Activated T-cell treated with anti-CD3 and anti-CD28 coated beads, Interleukin-2, amount 50 U/mL, for 72 hours (primary cell): Measurements from ENCODE around the gene MFSD6L. TPM values are rescaled to one million over a fixed set of nuclear protein-coding genes. Genes with fewer than 3 reads are reported as not detected.

Experiments
- ATAC-seq, 2 donors: fragments of 150-1000 bp; cut with Tn5 transposase; replicated peaks in 1 of 2; 2 replicates each; pipeline ENCODE4 v1.10.0; 2021; ENCODE audit warnings: moderate library complexity in 2 of 2, mild to moderate bottlenecking in 1 of 2
- DNase-seq, 2 donors: peaks; one replicate each; pipeline ENCODE4 v3.0.0; 2021 to 2022; ENCODE audit warnings: mixed read lengths in 1 of 2
- H3K27ac Mint-ChIP-seq: one replicate; pipeline ENCODE4 v1.8.0; 2022; ENCODE audit warnings: mild to moderate bottlenecking, moderate library complexity, mixed read lengths
- H3K27me3 Mint-ChIP-seq: one replicate; pipeline ENCODE4 v1.8.0; 2022; ENCODE audit warnings: low read depth, mixed read lengths
- H3K36me3 Mint-ChIP-seq, 2 donors: one replicate each; pipeline ENCODE4 v1.8.0; 2022; ENCODE audit warnings: mixed read lengths in 2 of 2, mild to moderate bottlenecking in 1 of 2; ENCODE audit not compliant: insufficient read depth in 2 of 2
- H3K4me1 Mint-ChIP-seq: one replicate; pipeline ENCODE4 v1.8.0; 2022; ENCODE audit warnings: low read depth, mixed read lengths
- H3K4me3 Mint-ChIP-seq, 2 donors: one replicate each; pipeline ENCODE4 v1.8.0; 2022; ENCODE audit warnings: mild to moderate bottlenecking in 2 of 2, mixed read lengths in 2 of 2, moderate library complexity in 2 of 2
- H3K9me3 Mint-ChIP-seq, 2 donors: one replicate each; pipeline ENCODE4 v1.8.0; 2022; ENCODE audit warnings: mixed read lengths in 2 of 2
- total RNA-seq, 2 donors: library from RNA; stranded (reverse); gene quantifications; one replicate each; pipeline ENCODE4 v1.2.3, GENCODE V29; 2022

MFSD6L gene
- total RNA-seq, 2 donors from 2014 or later: 0.10 to 0.14 TPM

- ATAC-seq (no peak), DNase-seq (no peak)
- Mint-ChIP-seq H3K27ac (no peak overlapping the region), H3K4me1 (no peaks in the 10 kb centered on the region), H3K27me3 (peaks cover 6% of the 10 kb centered on the region), H3K36me3 (no peaks in the 10 kb centered on the region), H3K9me3 (peaks cover 0 to 2% of the 10 kb centered on the region in 2 donors), H3K4me3 (no peak overlapping the region)
Observed at GRCh38 chr17:8762012-8762411, 37.2 kb downstream of the MFSD6L start.

DNA sequence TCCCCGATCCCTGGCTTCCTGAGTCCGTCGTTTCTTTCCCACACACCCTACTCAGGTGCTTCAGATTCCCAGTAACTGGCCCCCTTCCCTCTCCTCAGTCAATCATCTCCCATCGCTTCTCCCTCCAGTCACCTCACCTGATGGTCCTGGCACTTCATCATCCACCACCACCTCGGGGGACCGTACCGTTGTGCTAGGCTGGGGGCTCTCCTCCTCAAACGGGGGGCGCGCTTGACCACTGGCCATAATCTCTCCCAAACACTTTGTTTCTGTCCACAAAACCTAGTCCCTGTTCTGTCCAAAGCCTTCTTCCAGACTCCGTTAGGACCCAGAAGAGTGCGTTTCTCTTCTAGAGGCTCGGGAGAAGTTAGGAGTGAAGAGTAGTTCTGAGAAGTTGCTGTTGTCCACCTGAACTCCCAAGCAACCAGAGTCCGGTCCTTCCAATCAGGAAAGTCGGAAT is 41.0 kb downstream of the MFSD6L start, which contains the start of gene SPDYE4:
Gene SPDYE4 (minus strand): TSS at position 410 of the 460 bp plus-strand sequence. CDS start 164 bp downstream, at position 246.
- Mint-ChIP-seq H3K9me3 (peaks cover 0 to 2% of the 10 kb centered on the region in 2 donors), H3K4me3 (no peak within 1 kb of the TSS), H3K27ac (no peak within 1 kb of the TSS), H3K4me1 (no peaks in the 10 kb centered on the region), H3K36me3 (no peaks in the 10 kb centered on the region), H3K27me3 (peaks cover 24% of the 10 kb centered on the region)
- DNase-seq: no peak
- ATAC-seq: no peak

DNA sequence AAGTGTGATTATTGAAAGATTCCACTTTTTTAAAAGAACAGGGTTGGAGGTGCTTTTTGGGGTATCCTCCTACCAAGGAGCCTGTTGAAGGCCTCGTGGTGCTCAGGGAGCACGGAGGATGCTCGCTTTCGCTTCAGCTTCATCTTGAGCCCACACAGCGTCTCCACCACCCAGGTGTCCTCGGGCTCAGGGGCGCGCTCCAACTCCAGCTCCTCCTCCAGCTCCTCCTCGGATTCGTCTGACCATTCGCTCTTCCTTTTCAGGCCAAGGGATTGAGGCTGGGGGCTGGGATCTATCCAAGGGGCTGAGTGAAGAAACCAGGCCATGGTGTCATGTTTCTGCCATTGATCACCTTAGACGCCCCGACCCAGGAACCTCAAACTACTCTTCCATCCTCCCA is 42.0 kb downstream of the MFSD6L start:
- no peak for ATAC-seq
- no peaks in the 10 kb centered on the region for H3K36me3 Mint-ChIP-seq
- H3K9me3 Mint-ChIP-seq: peaks cover 0 to 2% of the 10 kb centered on the region in 2 donors
- H3K27me3 Mint-ChIP-seq: peaks cover 24% of the 10 kb centered on the region
- H3K4me3 Mint-ChIP-seq: no peak overlapping the region
- no peak overlapping the region for H3K27ac Mint-ChIP-seq
- H3K4me1 Mint-ChIP-seq: no peaks in the 10 kb centered on the region
- no peak for DNase-seq

DNA sequence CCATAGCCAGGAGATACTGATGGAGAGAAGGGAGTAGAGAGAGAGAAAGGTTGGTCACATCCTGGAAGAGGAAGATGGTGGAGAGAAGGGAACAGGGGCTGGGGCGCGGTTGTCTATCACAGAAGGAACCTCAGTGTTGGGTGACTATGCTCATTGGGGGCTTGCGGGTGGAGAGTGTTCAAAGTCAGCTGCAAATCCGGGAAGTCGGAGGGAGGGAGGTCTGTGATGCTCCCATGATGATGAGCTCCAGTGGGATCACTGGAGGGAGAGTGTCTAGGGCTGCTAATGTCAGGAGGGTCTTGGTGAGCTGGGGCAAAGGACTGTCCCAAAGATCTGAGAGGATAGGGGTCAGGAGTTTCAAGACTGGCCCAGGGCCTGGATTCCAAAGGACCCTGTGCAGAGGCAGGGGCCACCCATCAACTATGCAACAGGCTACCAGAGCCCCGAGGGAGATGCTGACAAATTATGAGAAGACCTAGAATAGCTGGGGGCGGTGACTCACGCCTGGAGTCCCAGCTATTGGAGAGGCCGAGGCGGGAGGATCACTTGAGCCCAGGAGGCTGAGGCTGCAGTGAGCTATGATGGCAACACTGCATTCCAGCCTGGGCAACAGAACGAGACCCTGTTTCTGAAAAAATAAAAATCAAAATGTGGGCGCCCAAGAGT is 43.4 kb downstream of the MFSD6L start:
- ATAC-seq (no peak), DNase-seq (no peak)
- H3K4me3 Mint-ChIP-seq: no peak overlapping the region
- peaks cover 18% of the 10 kb centered on the region for H3K27me3 Mint-ChIP-seq
- no peak overlapping the region for H3K27ac Mint-ChIP-seq
- H3K36me3 Mint-ChIP-seq: no peaks in the 10 kb centered on the region
- no peaks in the 10 kb centered on the region for H3K4me1 Mint-ChIP-seq
- H3K9me3 Mint-ChIP-seq: no peaks in the 10 kb centered on the region

- H3K36me3 Mint-ChIP-seq: no peaks in the 10 kb centered on the region
- ATAC-seq (no peak), DNase-seq (no peak)
- no peak overlapping the region for H3K27ac Mint-ChIP-seq
- H3K4me1 Mint-ChIP-seq: no peaks in the 10 kb centered on the region
- no peak overlapping the region for H3K4me3 Mint-ChIP-seq
- H3K9me3 Mint-ChIP-seq: no peaks in the 10 kb centered on the region
- peaks cover 18% of the 10 kb centered on the region for H3K27me3 Mint-ChIP-seq
Observed at GRCh38 chr17:8754890-8755289, 44.3 kb downstream of the MFSD6L start.

GRCh38 chr17:8753976-8754440 is 45.2 kb downstream of the MFSD6L start:
- H3K4me1 Mint-ChIP-seq: no peaks in the 10 kb centered on the region
- ATAC-seq (no peak), DNase-seq (no peak)
- H3K9me3 Mint-ChIP-seq: no peaks in the 10 kb centered on the region
- H3K27me3 Mint-ChIP-seq: peaks cover 18% of the 10 kb centered on the region
- H3K4me3 Mint-ChIP-seq: no peak overlapping the region
- H3K36me3 Mint-ChIP-seq: no peaks in the 10 kb centered on the region
- H3K27ac Mint-ChIP-seq: no peak overlapping the region

DNA sequence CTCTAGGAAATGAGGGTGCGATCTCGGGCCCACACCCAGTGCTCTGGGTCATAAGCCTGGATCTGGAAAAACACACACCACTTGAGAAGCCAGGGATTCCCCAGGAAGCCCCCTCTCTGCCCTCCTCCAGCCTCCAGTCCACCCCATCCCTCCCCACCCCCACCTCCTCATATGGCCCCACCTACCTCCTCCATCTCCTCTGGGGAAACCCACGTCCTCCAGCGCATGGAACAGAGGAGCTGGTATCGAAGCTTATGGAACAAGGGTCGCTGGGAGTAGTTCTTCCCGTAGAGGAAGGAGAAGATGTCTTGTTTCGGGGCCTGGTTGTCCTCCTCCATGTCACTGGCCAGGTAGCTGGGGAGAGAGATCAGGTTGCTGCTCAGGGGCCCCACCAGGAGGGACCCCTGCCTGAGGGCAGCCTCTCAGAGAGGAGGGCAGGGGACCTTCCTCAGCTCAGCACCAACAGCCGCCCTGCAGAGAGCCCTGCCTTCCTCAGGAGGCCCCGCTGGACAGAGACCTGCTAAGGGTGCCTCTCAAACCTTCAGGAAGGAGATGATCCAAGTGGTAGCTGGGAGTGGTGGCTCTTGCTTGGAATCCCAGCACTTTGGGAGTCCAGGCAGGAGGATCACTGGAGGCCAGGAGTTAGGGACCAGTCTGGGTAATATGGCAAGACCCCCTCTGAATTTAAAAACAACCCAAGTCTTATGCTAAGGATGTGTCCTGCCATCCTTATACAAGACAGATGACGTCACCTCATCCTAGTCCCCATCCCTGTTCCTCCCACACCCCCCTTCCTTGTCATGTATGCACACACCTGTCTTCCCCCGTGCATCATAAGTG is 45.8 kb downstream of the MFSD6L start:
- DNase-seq (no peak), ATAC-seq (no peak)
- Mint-ChIP-seq H3K36me3 (no peaks in the 10 kb centered on the region), H3K27ac (no peak overlapping the region), H3K27me3 (peaks cover 18% of the 10 kb centered on the region), H3K9me3 (no peaks in the 10 kb centered on the region), H3K4me3 (no peak overlapping the region), H3K4me1 (no peaks in the 10 kb centered on the region)

DNA sequence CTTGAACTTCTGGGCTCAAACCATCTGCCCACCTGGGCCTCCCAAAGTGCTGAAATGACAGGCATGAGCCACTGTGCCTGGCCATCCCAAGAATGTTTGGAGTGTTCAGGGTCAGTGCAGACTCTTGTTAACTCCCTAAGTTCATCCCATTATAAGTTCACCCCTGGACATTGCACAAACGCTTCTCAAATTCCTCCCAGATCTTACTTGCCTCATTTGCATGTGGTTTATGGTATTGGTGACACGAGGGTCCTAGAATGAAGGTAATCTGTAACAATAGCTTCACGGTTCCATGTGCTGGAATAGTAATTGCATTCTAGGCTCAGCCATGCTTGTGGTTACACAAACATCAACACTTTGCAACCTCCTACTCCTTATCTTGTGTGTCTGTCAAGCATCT is 49.5 kb downstream of the MFSD6L start:
- DNase-seq (no peak), ATAC-seq (no peak)
- Mint-ChIP-seq H3K4me3 (no peak overlapping the region), H3K9me3 (peaks cover 2% of the 10 kb centered on the region in 2 donors), H3K36me3 (peaks cover 0 to 4% of the 10 kb centered on the region in 2 donors), H3K27ac (no peak overlapping the region), H3K4me1 (peaks cover 11% of the 10 kb centered on the region), H3K27me3 (peaks cover 7% of the 10 kb centered on the region)

DNA sequence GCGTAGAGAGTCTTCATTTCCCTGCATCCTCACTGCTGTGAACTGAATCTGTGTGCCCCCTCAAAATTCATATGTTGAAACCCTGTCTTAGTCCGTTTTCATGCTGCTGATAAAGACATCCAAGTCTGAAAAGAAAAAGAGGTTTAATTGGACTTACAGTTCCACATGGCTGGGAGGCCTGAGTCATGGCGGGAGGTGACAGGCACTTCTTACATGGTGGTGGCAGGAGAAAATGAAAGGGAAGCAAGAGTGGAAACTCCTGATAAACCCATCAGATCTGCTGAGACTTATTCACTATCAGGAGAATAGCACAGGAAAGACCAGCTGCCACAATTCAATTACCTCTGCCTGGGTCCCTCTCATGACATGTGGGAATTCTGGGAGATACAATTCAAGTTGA is 51.4 kb downstream of the MFSD6L start:
- Mint-ChIP-seq H3K4me3 (no peak overlapping the region), H3K36me3 (peaks cover 0 to 4% of the 10 kb centered on the region in 2 donors), H3K27ac (no peak overlapping the region), H3K4me1 (peaks cover 11% of the 10 kb centered on the region), H3K9me3 (peaks cover 2% of the 10 kb centered on the region in 2 donors), H3K27me3 (no peaks in the 10 kb centered on the region)
- ATAC-seq: no peak
- no peak for DNase-seq

Other genes with a start within 250 kb of the MFSD6L start
- 10 to 100 TPM in 1 of 2 donors, 1 to 10 TPM in 1; 7.6 to 23.7 TPM for gene MYH10, start 168.6 kb downstream of the MFSD6L start, total RNA-seq
- 1 to 10 TPM in 1 of 2 donors, under 1 TPM in 1; 0.42 to 1.3 TPM for gene CCDC42, start 54.5 kb downstream of the MFSD6L start, total RNA-seq
- gene SPDYE4, start 40.8 kb downstream of the MFSD6L start, total RNA-seq: not detected
- gene PIK3R6, start 68.3 kb upstream of the MFSD6L start, total RNA-seq: 1 to 10 TPM in 1 of 2 donors, under 1 TPM in 1; 0.99 to 2.6 TPM
- 10 to 100 TPM; 43.0 to 45.4 TPM for gene PIK3R5, start 166.3 kb upstream of the MFSD6L start, total RNA-seq
- gene NTN1, start 222.1 kb upstream of the MFSD6L start, total RNA-seq: 1 to 10 TPM in 1 of 2 donors, under 1 TPM in 1; 0.69 to 1.5 TPM